Smooth muscle cell (in vitro differentiated cells): ENCODE data around the gene DNTT. TPM values are rescaled to one million over a fixed set of nuclear protein-coding genes. Genes with fewer than 3 reads are reported as not detected.
"Not testable (repeated sequence)": the region's sequence is repeated elsewhere in the genome, so short reads cannot be mapped to it uniquely, and the experiment has no call there.

Experiments
- DNase-seq: peaks from one replicate; lab custom pipeline; 2025; ENCODE audit not compliant: unreplicated experiment; lab: John Stamatoyannopoulos, UW
- H2AFZ ChIP-seq: fragments of 200-600 bp; sonication (generic); 2 replicates; pipeline ENCODE4 v1.6.0; 2016; ENCODE audit warnings: antibody characterized with exemption, low read depth, mild to moderate bottlenecking
- H3F3A ChIP-seq: fragments of 200-600 bp; sonication (generic); 2 replicates; pipeline ENCODE4 v1.6.0; 2017; ENCODE audit warnings: antibody characterized with exemption, low read depth
- H3K27ac ChIP-seq: fragments of 200-600 bp; sonication (generic); 2 replicates; pipeline ENCODE4 v1.5.1; 2016; ENCODE audit warnings: low read depth, mild to moderate bottlenecking
- H3K27me3 ChIP-seq: fragments of 200-600 bp; sonication (generic); 2 replicates; pipeline ENCODE4 v1.6.1; 2016; ENCODE audit warnings: low read depth, mild to moderate bottlenecking
- H3K36me3 ChIP-seq: fragments of 200-600 bp; sonication (generic); 2 replicates; pipeline ENCODE4 v1.5.1; 2016; ENCODE audit warnings: low read depth
- H3K4me1 ChIP-seq: fragments of 200-600 bp; sonication (generic); 2 replicates; pipeline ENCODE4 v1.5.1; 2016; ENCODE audit warnings: low read depth
- H3K4me2 ChIP-seq: fragments of 200-600 bp; sonication (generic); 2 replicates; pipeline ENCODE4 v1.6.0; 2016; ENCODE audit warnings: mild to moderate bottlenecking
- H3K4me3 ChIP-seq: fragments of 200-600 bp; sonication (generic); 2 replicates; pipeline ENCODE4 v1.5.1; 2016; ENCODE audit warnings: mild to moderate bottlenecking
- H3K79me2 ChIP-seq: fragments of 200-600 bp; sonication (generic); 2 replicates; pipeline ENCODE4 v1.6.0; 2016; ENCODE audit warnings: low read depth, mild to moderate bottlenecking
- H3K9ac ChIP-seq: fragments of 200-600 bp; sonication (generic); 2 replicates; pipeline ENCODE4 v1.6.0; 2016; ENCODE audit warnings: low read depth
- H3K9me3 ChIP-seq: fragments of 200-600 bp; sonication (generic); replicated peaks from 2 replicates; pipeline ENCODE4 v1.5.1; 2016; ENCODE audit warnings: low read depth
- H4K20me1 ChIP-seq: fragments of 200-600 bp; sonication (generic); 2 replicates; pipeline ENCODE4 v1.6.0; 2016; ENCODE audit warnings: low read depth
- WGBS: methylation state at CpG from one replicate; pipeline ENCODE4 v1.1.7; 2016; ENCODE audit warnings: low lambda C conversion rate; 5-methylcytosine and 5-hydroxymethylcytosine counted together
- polyA plus RNA-seq: library from polyadenylated mRNA; unstranded; fragments of >200 nt; fragmentation: Nextera tagmentation; extraction: Ambion mirVana; gene quantifications from 2 replicates; pipeline ENCODE4 v1.2.1, GENCODE V29; 2016
- total RNA-seq: library from RNA; depleted of rRNA; stranded (reverse); fragments of >200 nt; gene quantifications from 2 replicates; pipeline ENCODE4 v1.2.3, GENCODE V29; 2014
- TF ChIP-seq, protein P1 (sequence below): fragments of 200-600 bp; sonication (generic); IDR thresholded peaks from 2 replicates; pipeline ENCODE4 v1.5.1; 2017; ENCODE audit warnings: borderline replicate concordance, mild to moderate bottlenecking, antibody characterized with exemption; ENCODE audit not compliant: insufficient read depth, poor library complexity, severe bottlenecking

Gene DNTT
- total and polyA plus RNA-seq, 2 experiments from 2014 or later = not detected

DNA sequence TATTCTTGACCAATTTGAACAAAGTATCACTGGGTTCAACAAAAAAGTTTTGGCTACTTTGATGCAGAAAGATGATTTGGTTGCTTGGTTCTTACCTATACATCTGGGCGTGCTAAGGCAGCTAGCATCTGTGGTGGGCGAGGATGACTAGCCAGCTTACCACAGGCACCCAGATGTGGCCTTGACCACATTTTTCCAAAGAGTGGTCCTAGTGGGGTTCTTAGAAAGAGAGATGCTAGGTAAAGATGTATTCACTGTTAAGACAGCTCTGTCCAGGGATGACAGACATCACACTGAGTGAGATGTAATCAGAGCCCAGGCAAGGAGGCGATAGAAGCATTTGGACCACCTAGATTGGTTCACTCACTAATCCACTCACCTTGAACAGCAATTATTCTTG, 785 bp downstream of the DNTT start:
- 93% methylated on average over 3 of the region's 3 CpGs for WGBS
- Histone ChIP-seq H3K79me2 (no peaks in the 10 kb centered on the region), H4K20me1 (no peaks in the 10 kb centered on the region), H3K4me2 (no peak overlapping the region), H2AFZ (no peak overlapping the region), H3K9me3 (no peaks in the 10 kb centered on the region), H3K27me3 (peaks cover 2% of the 10 kb centered on the region), H3K9ac (no peak overlapping the region), H3K4me1 (peaks cover 22% of the 10 kb centered on the region), H3K27ac (no peak overlapping the region), H3F3A (no peaks in the 10 kb centered on the region), H3K36me3 (no peaks in the 10 kb centered on the region), H3K4me3 (no peak overlapping the region)
- TF ChIP-seq, protein P1, sequence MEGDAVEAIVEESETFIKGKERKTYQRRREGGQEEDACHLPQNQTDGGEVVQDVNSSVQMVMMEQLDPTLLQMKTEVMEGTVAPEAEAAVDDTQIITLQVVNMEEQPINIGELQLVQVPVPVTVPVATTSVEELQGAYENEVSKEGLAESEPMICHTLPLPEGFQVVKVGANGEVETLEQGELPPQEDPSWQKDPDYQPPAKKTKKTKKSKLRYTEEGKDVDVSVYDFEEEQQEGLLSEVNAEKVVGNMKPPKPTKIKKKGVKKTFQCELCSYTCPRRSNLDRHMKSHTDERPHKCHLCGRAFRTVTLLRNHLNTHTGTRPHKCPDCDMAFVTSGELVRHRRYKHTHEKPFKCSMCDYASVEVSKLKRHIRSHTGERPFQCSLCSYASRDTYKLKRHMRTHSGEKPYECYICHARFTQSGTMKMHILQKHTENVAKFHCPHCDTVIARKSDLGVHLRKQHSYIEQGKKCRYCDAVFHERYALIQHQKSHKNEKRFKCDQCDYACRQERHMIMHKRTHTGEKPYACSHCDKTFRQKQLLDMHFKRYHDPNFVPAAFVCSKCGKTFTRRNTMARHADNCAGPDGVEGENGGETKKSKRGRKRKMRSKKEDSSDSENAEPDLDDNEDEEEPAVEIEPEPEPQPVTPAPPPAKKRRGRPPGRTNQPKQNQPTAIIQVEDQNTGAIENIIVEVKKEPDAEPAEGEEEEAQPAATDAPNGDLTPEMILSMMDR = no peak
- no peak for DNase-seq

DNA sequence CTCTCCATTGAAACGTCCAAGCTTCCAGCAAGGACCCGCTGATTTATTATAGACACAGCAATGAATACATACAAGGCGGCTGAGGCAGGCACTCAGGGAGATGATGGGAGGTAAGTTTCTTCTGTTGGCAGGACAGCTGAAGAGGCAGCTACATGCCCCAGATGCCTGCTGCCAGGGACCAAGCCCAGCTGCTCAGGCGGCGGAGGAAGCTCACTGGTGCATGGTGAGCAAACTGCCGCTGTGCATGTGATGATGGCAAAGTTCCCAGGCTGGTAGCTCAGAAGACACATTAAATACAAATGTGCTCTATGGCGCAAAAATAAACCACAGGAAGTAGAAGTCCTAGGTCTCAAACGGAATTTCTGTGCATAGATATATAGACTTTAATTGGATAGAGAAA, 2.3 kb downstream of the DNTT start:
- H2AFZ ChIP-seq = no peak overlapping the region
- TF ChIP-seq, protein P1 = no peak
- H3K4me3 ChIP-seq = no peak overlapping the region
- no peaks in the 10 kb centered on the region for H3F3A ChIP-seq
- H3K9me3 ChIP-seq = no peaks in the 10 kb centered on the region
- H3K27me3 ChIP-seq = no peaks in the 10 kb centered on the region
- H3K9ac ChIP-seq = no peak overlapping the region
- peaks cover 33% of the 10 kb centered on the region for H3K4me1 ChIP-seq
- H3K36me3 ChIP-seq = no peaks in the 10 kb centered on the region
- DNase-seq = no peak
- H3K79me2 ChIP-seq = no peaks in the 10 kb centered on the region
- 91% methylated on average over 8 of the region's 8 CpGs for WGBS
- H4K20me1 ChIP-seq = no peaks in the 10 kb centered on the region
- no peak overlapping the region for H3K27ac ChIP-seq
- no peak overlapping the region for H3K4me2 ChIP-seq

DNA sequence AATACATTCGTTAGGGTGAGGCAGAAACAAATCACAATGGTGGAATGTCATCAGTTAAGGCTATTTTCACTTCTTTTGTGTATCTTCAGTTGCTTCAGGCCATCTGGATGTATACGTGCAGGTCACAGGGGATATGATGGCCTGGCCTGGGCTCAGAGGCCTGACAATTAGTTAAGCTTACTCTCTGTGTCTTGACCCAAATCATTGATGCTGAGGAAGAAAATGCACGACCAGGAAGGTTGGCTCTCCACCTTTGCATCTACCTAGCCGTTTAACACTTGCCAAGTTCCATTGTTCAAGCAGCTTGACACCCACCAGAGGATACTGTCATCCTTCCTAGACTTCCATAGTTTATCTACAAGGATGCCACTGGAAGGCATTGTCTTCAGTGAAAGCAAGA, 4.6 kb downstream of the DNTT start:
- not testable (repeated sequence) for DNase-seq, H3K27me3 ChIP-seq, H3K27ac ChIP-seq, H3K4me2 ChIP-seq, H3F3A ChIP-seq, H3K9ac ChIP-seq, H4K20me1 ChIP-seq, H3K79me2 ChIP-seq, H3K9me3 ChIP-seq, H2AFZ ChIP-seq, H3K4me3 ChIP-seq, H3K36me3 ChIP-seq
- H3K4me1 ChIP-seq = peaks cover 33% of the 10 kb centered on the region
- 49% methylated on average over 4 of the region's 4 CpGs for WGBS

DNA sequence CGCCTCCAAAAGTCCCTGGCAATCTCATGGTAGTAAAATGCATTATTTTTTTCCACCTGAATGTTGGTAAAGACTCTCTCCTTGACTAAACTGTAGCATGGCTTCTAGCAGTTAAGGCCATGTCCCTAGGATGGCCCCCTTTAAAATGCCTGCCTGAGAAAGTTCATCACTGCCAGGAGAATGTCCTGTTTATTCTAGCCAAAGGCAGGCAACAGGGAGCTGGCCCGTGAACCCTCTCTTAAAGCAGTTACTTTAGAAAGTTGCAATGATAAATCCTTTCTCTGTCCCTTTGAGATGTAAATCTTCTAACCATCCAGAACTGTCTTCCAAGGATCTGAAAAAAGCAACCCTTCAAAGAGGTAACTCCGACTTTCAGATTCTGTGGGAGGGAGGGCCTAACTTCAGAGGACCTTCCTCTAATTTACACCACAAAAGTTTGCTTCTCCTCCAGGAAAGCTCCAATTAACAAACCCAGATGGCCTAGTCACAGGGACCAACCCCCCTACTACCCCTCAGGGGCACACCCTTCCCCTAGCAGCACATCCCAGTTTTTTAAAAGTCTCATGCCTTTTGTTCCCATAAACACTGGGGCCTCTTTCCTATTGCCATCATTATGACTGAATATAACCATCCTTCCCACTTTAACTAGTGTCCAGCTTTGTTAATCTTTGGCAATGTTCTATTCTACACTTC, 5.5 kb downstream of the DNTT start:
- H3K4me3 ChIP-seq = no peak overlapping the region
- TF ChIP-seq, protein P1 = no peak
- no peak overlapping the region for H3K27ac ChIP-seq
- no peak overlapping the region for H2AFZ ChIP-seq
- H3F3A ChIP-seq = no peaks in the 10 kb centered on the region
- H3K36me3 ChIP-seq = no peaks in the 10 kb centered on the region
- peaks cover 33% of the 10 kb centered on the region for H3K4me1 ChIP-seq
- 48% methylated on average over 3 of the region's 3 CpGs for WGBS
- H3K9me3 ChIP-seq = no peaks in the 10 kb centered on the region
- no peak for DNase-seq
- no peak overlapping the region for H3K9ac ChIP-seq
- no peaks in the 10 kb centered on the region for H3K79me2 ChIP-seq
- no peaks in the 10 kb centered on the region for H3K27me3 ChIP-seq
- H3K4me2 ChIP-seq = no peak overlapping the region
- H4K20me1 ChIP-seq = no peaks in the 10 kb centered on the region
